Kidney (tissue), 14 donors: ENCODE results near the gene ARL13B. TPM values are rescaled to one million over a fixed set of nuclear protein-coding genes. Genes with fewer than 3 reads are reported as not detected.

Experiments used
- DNase-seq, 5 donors: peaks; one replicate each; pipeline ENCODE4 v3.0.0-alpha.2; 2013 to 2020
- FAIRE-seq: peaks from 2 replicates; lab custom pipeline; 2012; peaks lifted over from hg19 to GRCh38; lab: Jason Lieb, UNC
- H3K27ac ChIP-seq, 2 donors: one replicate each; pipeline ENCODE4 v1.7.0; 2013; ENCODE audit warnings: low read depth in 2 of 2, low read length in 2 of 2, inconsistent platforms in 1 of 2
- H3K27me3 ChIP-seq: one replicate; pipeline ENCODE4 v1.7.1; 2013; ENCODE audit warnings: low read length, inconsistent platforms; ENCODE audit not compliant: control insufficient read depth, insufficient read depth
- H3K36me3 ChIP-seq, 3 donors: one replicate each; pipeline versions ENCODE4 v1.7.0 to v1.7.1; 2013; ENCODE audit warnings: low read length in 3 of 3, control low read depth in 1 of 3, inconsistent platforms in 1 of 3; ENCODE audit not compliant: insufficient read depth in 3 of 3, control insufficient read depth in 2 of 3
- H3K4me1 ChIP-seq, 3 donors: one replicate each; pipeline versions ENCODE4 v1.7.0 to v1.7.1; 2013; ENCODE audit warnings: low read length in 3 of 3, inconsistent platforms in 1 of 3, low read depth in 1 of 3; ENCODE audit not compliant: control insufficient read depth in 2 of 3, insufficient read depth in 2 of 3
- H3K4me3 ChIP-seq, 3 donors: one replicate each; pipeline versions ENCODE4 v1.7.0 to v1.8.1; 2013; ENCODE audit warnings: low read length in 3 of 3, control low read depth in 1 of 3, inconsistent platforms in 1 of 3
- H3K9ac ChIP-seq, 3 donors: one replicate each; pipeline versions ENCODE4 v1.7.0 to v1.7.1; 2013; ENCODE audit warnings: low read length in 3 of 3, control low read depth in 1 of 3, inconsistent platforms in 1 of 3
- H3K9me3 ChIP-seq, 3 donors: one replicate each; pipeline versions ENCODE4 v1.7.0 to v1.7.1; 2013; ENCODE audit warnings: low read length in 3 of 3, control low read depth in 1 of 3, inconsistent platforms in 1 of 3; ENCODE audit not compliant: control insufficient read depth in 2 of 3, insufficient read depth in 1 of 3
- CTCF ChIP-seq: IDR thresholded peaks from 3 replicates; pipeline ENCODE4 v1.5.1; 2012; ENCODE audit warnings: mild to moderate bottlenecking, moderate library complexity, borderline replicate concordance; ENCODE audit not compliant: insufficient read depth; ENCODE audit errors: extremely low read depth
- intact Hi-C: fragments of 100-400 bp; cut with DNase I; formaldehyde crosslinking; loops from one replicate; pipeline ENCODE4 v1.11.1; 2022
- polyA plus RNA-seq: library from polyadenylated mRNA; stranded (reverse); fragments of 350-450 nt; fragmentation: Illumina TruSeq; extraction: RNeasy Lipid Tissue Mini Kit (QIAGEN cat#74804); gene quantifications from one replicate; pipeline ENCODE4 v1.2.3, GENCODE V29; 2014; ENCODE audit warnings: low read depth, low replicate concordance; ENCODE audit not compliant: insufficient read depth
- total RNA-seq: library from RNA; stranded (reverse); fragmentation: NEBNext Ultra II Directional; extraction: Animal tissue kit (Norgen Biotek cat#: 25700); gene quantifications from one replicate; pipeline ENCODE4 v1.2.1, GENCODE V29; 2021
- donor health status: control.
- donor health status: control.
- donor health status: control.
- donor health status: control.
- donor health status: control.
- donor health status: DM: yes; HTN: yes; CAD: no.
- donor health status: Normal renal cell carcinoma (clear cell type).

Gene ARL13B
- total and polyA plus RNA-seq, 2 donors from 2014 or later, result 4.1 to 12.5 TPM

DNA sequence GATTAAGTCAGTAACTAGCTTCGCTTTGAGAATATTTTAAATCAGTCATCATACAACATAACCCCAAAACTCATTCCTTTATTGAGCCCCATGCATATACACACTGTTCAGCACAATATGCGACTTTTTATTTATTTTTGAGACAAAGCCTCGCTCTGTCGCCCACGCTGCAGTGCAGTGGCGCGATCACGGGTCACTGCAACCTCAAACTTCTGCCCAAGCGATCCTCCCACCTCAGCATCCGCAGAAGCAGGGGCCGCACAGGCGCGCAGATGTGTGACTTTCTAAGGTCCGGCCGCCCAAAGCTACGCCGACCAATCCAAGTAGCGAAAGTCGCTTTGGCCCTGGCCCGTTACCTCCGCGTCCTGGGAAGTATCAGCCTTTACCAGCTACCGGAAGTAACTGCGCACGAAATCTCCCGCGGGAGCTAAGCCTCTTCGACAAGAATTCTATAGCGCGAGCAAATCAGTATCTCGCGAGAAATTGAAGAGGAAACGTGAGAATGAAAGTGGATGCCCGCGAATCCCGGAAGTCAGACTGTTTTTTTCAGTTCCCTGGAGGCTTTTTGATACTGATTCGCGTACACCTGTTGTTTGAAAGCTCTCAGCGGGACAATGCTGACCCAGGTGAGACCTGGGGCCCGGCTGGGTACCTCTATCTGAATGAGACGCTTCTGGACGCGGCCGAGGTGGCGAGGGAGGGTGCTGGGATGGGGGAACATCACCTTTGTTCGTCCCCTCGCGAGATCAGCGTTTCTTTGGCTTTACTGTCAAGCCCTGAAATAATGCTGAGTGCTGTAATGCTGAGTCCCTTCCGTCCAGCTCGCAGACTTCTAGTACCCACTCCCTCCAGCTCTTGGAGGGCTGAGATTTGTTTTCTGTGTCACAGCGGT lies 82.8 kb downstream of the ARL13B start, which contains the start of the genes DHFR2 and NSUN3:
Gene DHFR2, minus strand, starts transcription at position 404 of the 892 bp plus-strand sequence. CDS start 1,405 bp downstream, outside the sequence.
Gene NSUN3, plus strand, starts transcription at position 549 of the 892 bp plus-strand sequence. Its CDS starts 66 bp downstream, at position 615.
- intact Hi-C loops, result no loop called here
- Histone ChIP-seq H3K9ac (peak within 1 kb of the TSS; percentile 84 to 98 (median 98)), H3K4me3 (peak within 1 kb of the TSS; percentile 93 to 97 (median 94)), H3K4me1 (peaks cover 0 to 4% (median 3%) of the 10 kb centered on the region in 3 donors), H3K27me3 (no peaks in the 10 kb centered on the region), H3K36me3 (peaks cover 0 to 2% (median 0%) of the 10 kb centered on the region in 3 donors), H3K9me3 (no peaks in the 10 kb centered on the region), H3K27ac (peak within 1 kb of the TSS; percentile 87 to 92)
- TF ChIP-seq CTCF, result no peak
- DNase-seq, result peak; percentile 94 to 99 (median 95)
- FAIRE-seq, result peak; percentile 44

GRCh38 chr3:94063496-94064119 lies 83.7 kb downstream of the ARL13B start:
- intact Hi-C loops, result no loop called here

DNA sequence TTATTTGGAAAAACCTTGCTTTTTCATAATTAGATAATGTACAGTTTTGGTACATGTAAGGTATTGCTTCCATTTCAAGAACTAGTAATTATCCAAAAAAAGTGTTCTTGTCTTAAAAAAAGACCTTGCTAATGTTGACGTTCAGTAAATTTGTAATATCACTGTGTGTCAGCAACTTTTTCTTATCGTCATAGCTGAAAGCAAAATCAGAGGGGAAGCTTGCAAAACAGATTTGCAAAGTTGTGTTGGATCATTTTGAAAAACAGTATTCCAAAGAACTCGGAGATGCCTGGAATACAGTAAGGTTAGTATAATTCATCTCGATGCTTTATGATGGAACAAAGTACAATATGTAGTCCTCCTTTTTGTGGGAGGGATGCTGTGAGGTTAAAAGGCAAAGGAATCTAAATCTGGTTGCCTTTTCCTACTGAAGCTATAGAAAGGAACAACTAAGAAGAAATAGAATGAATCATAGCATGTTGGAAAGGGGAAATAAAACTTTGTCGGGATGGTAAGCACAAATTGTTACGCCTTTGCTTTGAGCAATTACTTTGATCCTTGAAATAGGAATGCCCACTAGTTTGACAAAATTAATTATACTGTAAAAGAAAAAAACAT lies 84.4 kb downstream of the ARL13B start:
- TF ChIP-seq CTCF, result no peak
- H3K4me3 ChIP-seq, result peak overlapping the region in 1 of 3 donors; percentile 93
- H3K27ac ChIP-seq, result no peak overlapping the region
- intact Hi-C loops, result no loop called here
- no peaks in the 10 kb centered on the region for H3K27me3 ChIP-seq
- H3K36me3 ChIP-seq, result peaks cover 0 to 2% (median 0%) of the 10 kb centered on the region in 3 donors
- DNase-seq (no peak), FAIRE-seq (no peak)
- H3K9me3 ChIP-seq, result no peaks in the 10 kb centered on the region
- H3K4me1 ChIP-seq, result peaks cover 0 to 4% (median 3%) of the 10 kb centered on the region in 3 donors
- no peak overlapping the region for H3K9ac ChIP-seq

More at GRCh38 chr3:94063496-94064119, 83.7 kb downstream of the ARL13B start:
- H3K27ac ChIP-seq, result peak overlapping the region; percentile 87 to 92
- FAIRE-seq (no peak), DNase-seq (peak in 1 of 5 donors; percentile 16)
- H3K27me3 ChIP-seq, result no peaks in the 10 kb centered on the region
- H3K9ac ChIP-seq, result peak overlapping the region; percentile 84 to 98 (median 98)
- no peaks in the 10 kb centered on the region for H3K9me3 ChIP-seq
- peaks cover 0 to 4% (median 3%) of the 10 kb centered on the region in 3 donors for H3K4me1 ChIP-seq
- no peak for TF ChIP-seq CTCF
- peaks cover 0 to 2% (median 0%) of the 10 kb centered on the region in 3 donors for H3K36me3 ChIP-seq
- peak overlapping the region; percentile 93 to 97 (median 94) for H3K4me3 ChIP-seq
